ENCODE data around the gene SYF2. TPM values are rescaled to one million over a fixed set of nuclear protein-coding genes. Genes with fewer than 3 reads are reported as not detected.
"Not testable (repeated sequence)": the region's sequence is repeated elsewhere in the genome, so short reads cannot be mapped to it uniquely, and the experiment has no call there.

The SYF2 gene
- total RNA-seq: 23.2 to 25.9 TPM (median 24.3 TPM) in 3 replicates
- long read RNA-seq, transcript SYF2-201 (7 exons, 1,345 nt): major isoform, 38 of 41 reads
- long read RNA-seq, partial matches to known transcripts: 1 of 41 reads
- long read RNA-seq, other reads (novel, unspliced or antisense): 1 of 41 reads

DNA sequence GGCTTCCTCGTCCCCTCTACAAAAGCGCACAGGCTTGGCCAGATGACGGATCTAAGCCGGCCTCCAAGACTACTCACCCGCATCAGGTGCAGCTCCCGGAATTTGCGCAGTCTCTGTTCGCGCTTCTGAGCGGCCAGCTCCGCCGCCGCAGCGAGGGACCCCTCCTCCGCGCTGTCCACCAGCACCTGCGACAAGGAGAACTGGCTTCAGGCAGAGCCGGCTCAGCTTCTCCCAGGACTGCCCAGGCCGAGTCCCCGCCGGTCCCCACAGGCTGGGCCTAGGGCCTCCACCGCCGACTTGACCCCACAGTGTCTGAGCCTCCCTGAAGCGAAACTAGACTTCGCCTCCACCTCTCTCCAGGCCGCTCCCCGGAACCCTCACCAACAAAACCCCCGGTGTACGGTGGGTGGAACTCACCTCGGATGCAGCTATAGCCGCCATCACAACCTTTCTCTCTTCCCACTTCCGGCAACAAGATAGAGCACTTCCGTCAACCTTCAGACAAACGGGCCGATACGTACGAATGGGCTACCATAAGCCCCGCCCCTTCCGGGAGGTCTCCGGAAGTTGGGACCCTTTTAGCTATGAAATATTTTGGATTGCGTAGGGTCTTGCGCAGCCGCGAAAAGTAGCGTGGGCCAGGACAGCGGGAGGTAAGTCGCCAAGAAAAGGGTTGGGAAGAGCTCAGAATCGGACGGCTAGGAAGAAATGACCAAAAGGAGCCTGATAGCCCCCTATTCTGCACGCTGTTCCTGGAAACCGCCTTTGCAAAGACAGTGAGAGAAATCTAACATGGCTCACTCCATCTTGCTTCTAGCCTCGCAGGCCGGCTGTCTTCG lies at the start of gene SYF2:
TSS of gene SYF2 (minus strand) at position 476 of the 839 bp plus-strand sequence. CDS start at position 441, 35 bp downstream.
- Mint-ChIP-seq H3K36me3 (ENCODE audit: low read depth) (peaks cover 18% of the 10 kb centered on the region), H3K4me3 (ENCODE audit: unreplicated experiment) (no peak within 1 kb of the TSS)

DNA sequence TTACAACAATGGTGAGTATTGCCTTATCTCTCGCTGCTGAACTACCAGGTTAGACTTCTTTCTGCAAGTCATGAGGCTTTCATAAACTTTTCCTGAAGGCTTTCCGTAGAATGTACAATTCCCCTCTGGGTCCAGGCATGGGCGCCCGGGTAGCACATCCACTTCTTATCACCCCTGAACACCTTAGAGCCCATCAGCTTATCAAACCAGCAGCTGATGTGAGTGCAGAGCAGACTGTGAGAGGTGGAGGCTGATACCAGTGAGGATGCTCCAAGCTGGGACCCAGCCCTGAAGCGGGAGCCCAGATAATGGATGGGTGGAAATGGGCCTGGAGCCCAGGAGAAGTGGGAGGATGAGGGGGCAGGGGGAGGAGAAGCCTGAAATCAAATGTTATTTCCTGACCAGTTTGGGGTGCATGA lies 47.4 kb upstream of the SYF2 start:
- DNase-seq (ENCODE audit: low spot score); H3K27ac Mint-ChIP-seq (ENCODE audit: unreplicated experiment); H3K27me3 Mint-ChIP-seq (ENCODE audit: low read depth); H3K4me3 Mint-ChIP-seq (ENCODE audit: unreplicated experiment); H3K9me3 Mint-ChIP-seq (ENCODE audit: low read depth); H3K4me1 Mint-ChIP-seq (ENCODE audit: low read depth); H3K36me3 Mint-ChIP-seq (ENCODE audit: low read depth): not testable (repeated sequence)

More for the DNA sequence above, at the start of gene SYF2:
- TF ChIP-seq, protein P1, sequence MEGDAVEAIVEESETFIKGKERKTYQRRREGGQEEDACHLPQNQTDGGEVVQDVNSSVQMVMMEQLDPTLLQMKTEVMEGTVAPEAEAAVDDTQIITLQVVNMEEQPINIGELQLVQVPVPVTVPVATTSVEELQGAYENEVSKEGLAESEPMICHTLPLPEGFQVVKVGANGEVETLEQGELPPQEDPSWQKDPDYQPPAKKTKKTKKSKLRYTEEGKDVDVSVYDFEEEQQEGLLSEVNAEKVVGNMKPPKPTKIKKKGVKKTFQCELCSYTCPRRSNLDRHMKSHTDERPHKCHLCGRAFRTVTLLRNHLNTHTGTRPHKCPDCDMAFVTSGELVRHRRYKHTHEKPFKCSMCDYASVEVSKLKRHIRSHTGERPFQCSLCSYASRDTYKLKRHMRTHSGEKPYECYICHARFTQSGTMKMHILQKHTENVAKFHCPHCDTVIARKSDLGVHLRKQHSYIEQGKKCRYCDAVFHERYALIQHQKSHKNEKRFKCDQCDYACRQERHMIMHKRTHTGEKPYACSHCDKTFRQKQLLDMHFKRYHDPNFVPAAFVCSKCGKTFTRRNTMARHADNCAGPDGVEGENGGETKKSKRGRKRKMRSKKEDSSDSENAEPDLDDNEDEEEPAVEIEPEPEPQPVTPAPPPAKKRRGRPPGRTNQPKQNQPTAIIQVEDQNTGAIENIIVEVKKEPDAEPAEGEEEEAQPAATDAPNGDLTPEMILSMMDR (IDR thresholded peaks at IDR 0.05): no peak
- H3K27me3 Mint-ChIP-seq (ENCODE audit: low read depth): no peaks in the 10 kb centered on the region
- H3K4me1 Mint-ChIP-seq (ENCODE audit: low read depth): peaks cover 25% of the 10 kb centered on the region
- DNase-seq (ENCODE audit: low spot score): no peak
- H3K9me3 Mint-ChIP-seq (ENCODE audit: low read depth): no peaks in the 10 kb centered on the region
- H3K27ac Mint-ChIP-seq (ENCODE audit: unreplicated experiment): no peak within 1 kb of the TSS

DNA sequence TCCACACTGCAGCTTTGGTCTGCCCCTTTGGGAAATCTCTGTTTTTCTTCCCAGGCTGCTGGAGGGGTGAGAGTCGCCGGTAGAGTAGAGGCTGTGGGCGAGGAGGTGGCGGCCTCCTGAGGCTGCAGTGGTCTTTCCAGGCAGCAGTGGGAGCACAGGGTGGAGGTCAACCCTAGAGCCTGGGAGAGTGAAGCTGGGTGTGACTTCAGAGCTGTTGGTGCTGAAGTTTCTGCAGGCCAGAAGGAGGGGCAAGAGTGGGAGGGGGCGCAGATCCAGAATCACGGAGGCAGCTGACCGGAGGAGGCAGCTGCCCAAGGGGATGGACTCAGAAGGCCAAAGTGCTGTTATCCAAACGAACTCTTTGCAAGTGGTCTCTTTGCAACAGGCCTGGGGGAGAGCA lies 46.5 kb upstream of the SYF2 start:
- H3K27me3 Mint-ChIP-seq (ENCODE audit: low read depth); DNase-seq (ENCODE audit: low spot score); H3K4me3 Mint-ChIP-seq (ENCODE audit: unreplicated experiment); H3K9me3 Mint-ChIP-seq (ENCODE audit: low read depth); H3K4me1 Mint-ChIP-seq (ENCODE audit: low read depth); H3K27ac Mint-ChIP-seq (ENCODE audit: unreplicated experiment); H3K36me3 Mint-ChIP-seq (ENCODE audit: low read depth): not testable (repeated sequence)

DNA sequence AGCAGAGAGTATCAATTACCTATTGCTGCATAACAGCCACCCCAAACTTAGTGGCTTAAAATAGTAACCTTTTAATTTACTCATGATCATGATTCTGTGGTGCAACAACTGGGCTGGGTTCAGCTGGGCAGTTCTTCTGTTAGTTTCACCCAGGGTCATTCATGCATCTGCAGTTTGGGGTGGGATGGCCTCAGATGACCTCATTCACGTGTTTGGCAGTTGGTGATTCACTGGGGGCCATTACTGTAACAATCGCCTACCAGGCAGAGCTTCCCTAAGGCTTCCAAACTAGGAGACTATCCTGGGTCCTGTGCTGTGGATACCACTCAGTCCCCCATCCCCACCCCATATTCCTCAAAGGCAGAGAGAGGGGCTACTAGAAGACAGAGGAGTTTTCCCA lies 46.1 kb upstream of the SYF2 start:
- not testable (repeated sequence) for H3K4me1 Mint-ChIP-seq (ENCODE audit: low read depth); H3K36me3 Mint-ChIP-seq (ENCODE audit: low read depth); H3K27me3 Mint-ChIP-seq (ENCODE audit: low read depth); H3K27ac Mint-ChIP-seq (ENCODE audit: unreplicated experiment); DNase-seq (ENCODE audit: low spot score); H3K4me3 Mint-ChIP-seq (ENCODE audit: unreplicated experiment); H3K9me3 Mint-ChIP-seq (ENCODE audit: low read depth)

DNA sequence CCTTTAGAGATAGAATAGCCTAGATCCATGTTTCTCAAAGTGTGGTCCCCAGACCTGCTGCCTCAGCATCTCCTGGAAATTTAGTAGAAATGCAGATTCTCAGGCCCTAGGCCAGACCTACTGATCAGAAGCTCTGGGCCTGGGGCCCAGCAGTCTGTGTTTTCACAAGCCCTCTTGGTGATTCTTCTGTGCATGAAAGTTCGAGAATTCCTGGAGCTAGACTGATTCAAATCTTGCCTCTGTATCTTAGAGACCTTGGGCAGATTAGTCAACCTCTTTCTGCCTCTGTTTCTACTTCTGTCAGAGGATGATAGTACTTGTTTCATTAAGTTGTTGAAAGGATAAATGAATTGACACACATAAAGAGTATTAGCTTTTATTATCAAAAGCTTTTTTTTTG lies 45.0 kb upstream of the SYF2 start:
- not testable (repeated sequence) for H3K4me1 Mint-ChIP-seq (ENCODE audit: low read depth); H3K4me3 Mint-ChIP-seq (ENCODE audit: unreplicated experiment); DNase-seq (ENCODE audit: low spot score); H3K27me3 Mint-ChIP-seq (ENCODE audit: low read depth); H3K36me3 Mint-ChIP-seq (ENCODE audit: low read depth); H3K27ac Mint-ChIP-seq (ENCODE audit: unreplicated experiment); H3K9me3 Mint-ChIP-seq (ENCODE audit: low read depth)

DNA sequence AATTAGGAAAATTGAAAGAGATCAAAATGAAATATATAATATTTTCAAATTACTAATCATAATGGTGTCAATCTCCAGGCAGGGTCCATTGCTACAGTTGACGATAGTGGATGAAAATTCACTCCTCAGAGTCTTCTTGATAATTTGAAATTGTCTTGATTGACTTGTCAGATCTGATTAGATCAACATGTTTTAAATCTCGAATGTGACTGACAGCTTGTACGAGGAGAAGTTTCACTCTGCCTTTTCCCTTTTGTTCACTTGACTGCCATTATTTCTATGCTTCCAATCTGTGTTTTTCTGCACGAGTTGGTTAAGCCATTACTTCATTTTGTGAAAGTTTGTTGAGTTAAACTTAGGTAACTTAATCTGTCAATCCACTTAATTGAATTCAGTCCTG lies 43.3 kb upstream of the SYF2 start:
- H3K27ac Mint-ChIP-seq (ENCODE audit: unreplicated experiment); H3K36me3 Mint-ChIP-seq (ENCODE audit: low read depth); DNase-seq (ENCODE audit: low spot score); H3K4me1 Mint-ChIP-seq (ENCODE audit: low read depth); H3K9me3 Mint-ChIP-seq (ENCODE audit: low read depth); H3K27me3 Mint-ChIP-seq (ENCODE audit: low read depth); H3K4me3 Mint-ChIP-seq (ENCODE audit: unreplicated experiment): not testable (repeated sequence)

DNA sequence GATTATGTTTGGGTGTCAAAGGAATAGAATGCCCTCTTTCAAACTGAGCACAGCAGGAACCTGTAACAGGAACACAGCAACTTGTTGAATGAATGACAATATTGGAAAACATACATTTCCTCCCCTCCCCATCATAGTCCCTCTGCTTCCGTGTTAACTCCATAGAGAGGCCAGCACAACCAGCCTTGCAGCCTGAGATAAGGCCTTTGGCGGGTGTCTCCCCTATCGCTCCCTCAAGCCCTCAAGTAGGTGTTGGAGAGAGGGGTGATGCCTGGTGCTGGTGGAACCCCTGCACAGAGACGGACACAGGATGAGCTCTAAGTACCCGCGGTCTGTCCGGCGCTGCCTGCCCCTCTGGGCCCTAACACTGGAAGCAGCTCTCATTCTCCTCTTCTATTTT lies 39.9 kb upstream of the SYF2 start, which contains the start of gene RHD:
TSS of gene RHD (plus strand) at position 272 of the 400 bp plus-strand sequence. CDS start at position 311, 39 bp downstream.
- H3K4me1 Mint-ChIP-seq (ENCODE audit: low read depth); H3K36me3 Mint-ChIP-seq (ENCODE audit: low read depth); DNase-seq (ENCODE audit: low spot score); H3K27ac Mint-ChIP-seq (ENCODE audit: unreplicated experiment); H3K4me3 Mint-ChIP-seq (ENCODE audit: unreplicated experiment); H3K27me3 Mint-ChIP-seq (ENCODE audit: low read depth); H3K9me3 Mint-ChIP-seq (ENCODE audit: low read depth): not testable (repeated sequence)

DNA sequence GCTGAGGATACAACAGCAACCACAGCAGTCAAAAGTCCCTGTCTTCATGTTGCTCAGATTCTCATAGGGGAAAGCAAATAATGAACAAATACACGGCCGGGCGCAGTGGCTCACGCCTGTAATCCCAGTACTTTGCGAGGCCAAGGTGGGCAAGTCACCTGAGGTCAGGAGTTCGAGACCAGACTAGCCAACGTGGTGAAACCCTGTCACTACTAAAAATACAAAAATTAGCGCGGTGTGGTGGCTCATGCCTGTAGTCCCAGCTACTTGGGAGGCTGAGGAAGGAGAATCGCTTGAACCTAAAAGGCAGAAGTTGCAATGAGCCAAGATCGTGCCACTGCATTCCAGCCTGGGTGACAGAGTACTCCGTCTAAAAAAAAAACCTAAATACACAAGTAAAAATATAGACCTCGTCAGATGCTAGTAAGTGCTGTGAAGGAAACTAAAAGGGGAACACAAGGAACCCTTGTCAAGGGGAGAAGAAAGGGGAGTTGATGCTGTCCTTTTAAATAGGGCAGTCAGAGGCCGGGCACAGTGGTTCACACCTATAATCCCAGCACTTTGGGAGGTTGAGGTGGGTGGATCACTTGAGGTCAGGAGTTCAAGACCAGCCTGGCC lies 36.0 kb upstream of the SYF2 start:
- peak overlapping the region; percentile 62 for H3K4me3 Mint-ChIP-seq (ENCODE audit: unreplicated experiment)
- not testable (repeated sequence) for H3K27me3 Mint-ChIP-seq (ENCODE audit: low read depth); H3K27ac Mint-ChIP-seq (ENCODE audit: unreplicated experiment); H3K4me1 Mint-ChIP-seq (ENCODE audit: low read depth); H3K36me3 Mint-ChIP-seq (ENCODE audit: low read depth); DNase-seq (ENCODE audit: low spot score); H3K9me3 Mint-ChIP-seq (ENCODE audit: low read depth)

DNA sequence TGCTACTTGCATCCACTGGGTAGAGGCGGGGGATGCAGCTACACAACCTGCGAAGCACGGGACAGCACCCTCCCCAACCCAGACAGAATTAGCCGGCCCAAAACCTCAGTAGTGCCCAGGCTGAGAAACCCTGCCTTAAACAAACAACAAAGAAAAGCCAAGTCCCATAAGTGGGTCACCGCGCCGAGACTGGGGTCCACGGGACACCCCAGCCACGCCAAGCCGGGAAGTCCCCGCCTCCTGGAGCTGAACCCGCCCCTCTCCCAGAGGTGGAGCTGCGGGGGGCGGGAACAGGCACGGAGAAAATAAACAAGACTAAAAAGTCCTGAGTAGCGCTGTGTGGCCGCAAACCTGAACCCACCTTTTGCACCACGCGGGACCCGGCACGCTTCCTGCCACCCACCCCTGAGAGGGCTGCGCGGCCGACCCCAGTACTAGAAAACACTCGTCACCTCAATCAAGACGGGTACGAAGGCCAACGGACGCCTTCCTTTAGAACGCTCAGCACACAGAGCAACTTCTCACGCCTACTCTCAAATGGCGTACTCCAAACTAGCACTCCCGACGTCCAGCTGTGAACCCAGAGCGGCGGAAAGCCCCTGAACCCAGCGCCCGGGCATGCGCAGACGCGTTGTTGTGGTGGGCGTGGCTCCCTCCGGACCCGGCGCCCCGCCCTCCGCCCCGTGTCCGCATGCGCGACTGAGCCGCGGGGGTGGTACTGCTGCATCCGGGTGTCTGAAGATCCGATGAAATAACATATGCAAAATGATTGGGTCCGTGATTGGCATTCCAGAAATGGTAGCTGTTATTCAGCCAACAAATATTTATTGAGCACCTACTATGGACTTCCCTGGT lies 35.2 kb upstream of the SYF2 start:
- not testable (repeated sequence) for H3K27ac Mint-ChIP-seq (ENCODE audit: unreplicated experiment); H3K36me3 Mint-ChIP-seq (ENCODE audit: low read depth); H3K4me1 Mint-ChIP-seq (ENCODE audit: low read depth); H3K9me3 Mint-ChIP-seq (ENCODE audit: low read depth); H3K27me3 Mint-ChIP-seq (ENCODE audit: low read depth); DNase-seq (ENCODE audit: low spot score)
- H3K4me3 Mint-ChIP-seq (ENCODE audit: unreplicated experiment): peak overlapping the region; percentile 62

Data from chondrocyte (in vitro differentiated cells).